Fibroblast of pulmonary artery (primary cell): ENCODE results near the gene AQR.
"Not testable (repeated sequence)": the region's sequence is repeated elsewhere in the genome, so short reads cannot be mapped to it uniquely, and the experiment has no call there.

Experiments used
- DNase-seq: peaks from one replicate; pipeline ENCODE4 v3.0.0-alpha.2; 2010; ENCODE audit warnings: low read depth
- H3K4me3 ChIP-seq: replicated peaks from 2 replicates; pipeline ENCODE4 v1.5.1; 2011; ENCODE audit warnings: low read depth, mild to moderate bottlenecking, control low read depth, low read length, moderate library complexity
- TF ChIP-seq, protein P1 (sequence below): IDR thresholded peaks from 2 replicates; pipeline ENCODE4 v1.5.1; 2011; ENCODE audit warnings: mild to moderate bottlenecking, control low read depth, low read length, inconsistent platforms; ENCODE audit errors: missing control alignments

Gene AQR

DNA sequence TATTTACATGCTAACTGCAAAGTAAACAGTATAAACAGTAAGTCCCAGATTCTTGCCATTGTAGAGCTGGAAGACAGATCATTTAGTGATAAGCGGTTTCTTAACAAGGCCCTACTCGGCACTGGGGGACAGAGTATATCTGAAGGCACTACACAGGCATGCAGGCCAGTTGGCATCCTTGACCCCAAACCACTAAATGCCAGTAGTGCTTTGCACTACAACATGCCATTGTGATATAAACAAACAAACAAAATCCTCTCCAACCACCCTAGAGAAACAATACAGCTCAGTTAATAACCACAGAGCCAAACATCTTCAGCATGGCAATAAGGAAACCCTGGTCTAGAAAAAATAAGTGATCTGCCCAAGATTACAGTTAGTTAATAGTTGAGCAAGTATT is 5.3 kb downstream of the AQR start:
- DNase-seq = no peak
- TF ChIP-seq, protein P1, sequence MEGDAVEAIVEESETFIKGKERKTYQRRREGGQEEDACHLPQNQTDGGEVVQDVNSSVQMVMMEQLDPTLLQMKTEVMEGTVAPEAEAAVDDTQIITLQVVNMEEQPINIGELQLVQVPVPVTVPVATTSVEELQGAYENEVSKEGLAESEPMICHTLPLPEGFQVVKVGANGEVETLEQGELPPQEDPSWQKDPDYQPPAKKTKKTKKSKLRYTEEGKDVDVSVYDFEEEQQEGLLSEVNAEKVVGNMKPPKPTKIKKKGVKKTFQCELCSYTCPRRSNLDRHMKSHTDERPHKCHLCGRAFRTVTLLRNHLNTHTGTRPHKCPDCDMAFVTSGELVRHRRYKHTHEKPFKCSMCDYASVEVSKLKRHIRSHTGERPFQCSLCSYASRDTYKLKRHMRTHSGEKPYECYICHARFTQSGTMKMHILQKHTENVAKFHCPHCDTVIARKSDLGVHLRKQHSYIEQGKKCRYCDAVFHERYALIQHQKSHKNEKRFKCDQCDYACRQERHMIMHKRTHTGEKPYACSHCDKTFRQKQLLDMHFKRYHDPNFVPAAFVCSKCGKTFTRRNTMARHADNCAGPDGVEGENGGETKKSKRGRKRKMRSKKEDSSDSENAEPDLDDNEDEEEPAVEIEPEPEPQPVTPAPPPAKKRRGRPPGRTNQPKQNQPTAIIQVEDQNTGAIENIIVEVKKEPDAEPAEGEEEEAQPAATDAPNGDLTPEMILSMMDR = no peak
- H3K4me3 ChIP-seq = no peak overlapping the region

DNA sequence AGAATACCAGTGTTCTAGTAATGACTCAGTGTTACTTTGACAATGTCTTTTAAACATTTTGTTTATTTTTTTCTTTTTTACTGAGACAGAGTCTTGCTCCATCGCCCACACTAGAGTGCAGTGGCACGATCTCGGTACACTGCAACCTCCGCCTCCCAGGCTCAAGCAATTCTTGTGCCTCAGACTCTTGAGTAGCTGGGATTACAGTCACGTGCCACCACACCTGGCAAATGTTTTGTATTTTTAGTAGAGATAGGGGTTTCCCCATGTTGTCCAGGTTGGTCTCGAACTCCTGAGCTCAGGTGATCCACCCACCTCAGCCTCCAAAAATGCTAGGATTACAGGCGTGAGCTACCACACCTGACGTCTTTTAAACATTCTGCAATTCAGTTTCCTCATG is 15.7 kb downstream of the AQR start:
- no peak overlapping the region for H3K4me3 ChIP-seq
- TF ChIP-seq, protein P1 = no peak
- no peak for DNase-seq

DNA sequence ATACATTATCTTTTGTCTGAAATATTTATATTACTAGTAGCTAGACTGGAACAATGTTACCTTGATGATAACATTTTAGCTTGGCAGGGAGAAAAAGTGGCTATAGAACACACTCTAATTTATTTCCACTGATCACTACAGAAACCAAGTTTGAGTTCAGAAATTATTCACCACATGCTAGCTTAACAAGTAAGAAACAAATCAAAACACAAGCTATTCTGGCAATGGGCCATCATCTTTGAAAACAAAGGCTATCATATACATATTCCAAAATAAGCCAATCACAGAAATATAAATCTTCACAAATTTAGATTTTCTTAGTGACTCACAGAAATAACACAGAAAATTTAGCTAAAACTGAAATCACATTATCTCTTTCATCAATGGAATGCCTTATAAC is 17.1 kb downstream of the AQR start:
- H3K4me3 ChIP-seq = no peak overlapping the region
- TF ChIP-seq, protein P1 = no peak
- DNase-seq = peak; percentile 13

DNA sequence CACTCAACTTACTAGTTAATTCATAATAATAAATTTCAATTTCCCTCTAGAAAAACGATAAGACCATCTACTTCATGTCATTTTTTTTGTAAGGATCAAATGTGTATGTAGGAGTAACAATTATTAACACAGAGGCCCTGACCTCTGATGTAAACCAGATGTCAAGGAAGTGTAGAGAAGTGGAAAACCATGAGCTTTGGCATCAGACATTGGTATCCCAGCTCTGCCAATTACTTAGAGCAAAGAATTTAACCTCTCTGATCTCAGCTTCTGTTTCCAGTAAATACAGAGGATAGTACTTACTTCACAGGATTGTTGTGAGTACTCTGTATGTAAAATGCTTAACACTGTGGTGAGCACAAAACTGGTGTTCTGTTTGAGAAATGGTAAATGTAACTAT is 17.5 kb downstream of the AQR start:
- H3K4me3 ChIP-seq = no peak overlapping the region
- DNase-seq = peak; percentile 74
- TF ChIP-seq, protein P1 = no peak

DNA sequence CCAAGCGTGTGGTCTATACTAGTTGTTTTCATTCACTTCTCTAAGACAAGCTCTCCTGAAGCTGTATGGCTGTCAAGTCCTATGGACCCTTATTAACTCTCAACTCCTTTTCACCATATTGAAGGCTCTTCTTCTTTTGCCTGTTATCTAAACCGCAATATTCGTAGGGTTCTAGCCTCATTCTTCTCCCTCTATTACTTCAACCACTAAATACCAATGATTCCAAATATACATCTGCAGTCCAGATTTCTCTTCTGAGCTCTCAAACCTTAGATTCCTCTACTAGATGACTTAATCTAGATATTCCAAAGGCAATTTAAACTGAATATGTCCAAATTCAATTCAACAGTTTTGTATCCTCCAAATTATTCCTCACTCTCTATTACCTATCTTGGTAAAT is 24.6 kb downstream of the AQR start:
- no peak for DNase-seq
- no peak overlapping the region for H3K4me3 ChIP-seq
- TF ChIP-seq, protein P1 = no peak

DNA sequence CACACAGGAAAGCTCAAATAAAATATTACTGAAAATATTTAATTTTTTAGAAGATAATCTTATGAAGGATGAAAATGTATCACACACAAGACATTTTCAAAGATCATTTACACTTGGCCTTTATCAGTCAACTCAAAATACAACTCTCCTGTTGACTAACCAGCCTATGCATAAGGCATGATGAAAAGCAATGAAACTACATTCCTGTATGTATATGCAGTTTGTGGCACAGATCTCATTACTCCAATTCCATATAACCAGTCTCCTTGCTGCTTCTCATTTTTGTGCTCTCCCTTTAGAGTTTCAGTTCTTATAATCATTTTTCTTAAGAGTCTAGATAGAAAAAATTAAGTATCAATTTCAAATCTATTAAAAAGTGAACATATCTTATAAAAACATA is 25.8 kb downstream of the AQR start:
- H3K4me3 ChIP-seq = no peak overlapping the region
- TF ChIP-seq, protein P1 = no peak
- no peak for DNase-seq

DNA sequence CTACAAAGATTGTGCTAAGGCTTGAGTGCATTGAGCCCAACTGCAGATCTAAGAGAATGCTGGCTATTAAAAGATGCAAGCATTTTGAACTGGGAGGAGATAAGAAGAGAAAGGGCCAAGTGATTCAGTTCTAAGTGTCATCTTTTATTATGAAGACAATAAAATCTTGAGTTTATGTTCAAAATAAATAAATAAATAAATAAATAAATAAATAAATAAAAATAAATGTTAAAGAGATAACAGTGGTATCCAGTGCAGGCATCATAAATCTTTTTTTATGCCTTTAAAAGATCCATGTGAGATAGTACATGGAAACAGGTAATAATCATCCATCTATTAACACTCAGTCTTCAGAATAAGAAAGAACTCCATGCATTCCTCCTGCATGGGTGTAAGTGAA is 26.3 kb downstream of the AQR start:
- DNase-seq, H3K4me3 ChIP-seq: not testable (repeated sequence)

DNA sequence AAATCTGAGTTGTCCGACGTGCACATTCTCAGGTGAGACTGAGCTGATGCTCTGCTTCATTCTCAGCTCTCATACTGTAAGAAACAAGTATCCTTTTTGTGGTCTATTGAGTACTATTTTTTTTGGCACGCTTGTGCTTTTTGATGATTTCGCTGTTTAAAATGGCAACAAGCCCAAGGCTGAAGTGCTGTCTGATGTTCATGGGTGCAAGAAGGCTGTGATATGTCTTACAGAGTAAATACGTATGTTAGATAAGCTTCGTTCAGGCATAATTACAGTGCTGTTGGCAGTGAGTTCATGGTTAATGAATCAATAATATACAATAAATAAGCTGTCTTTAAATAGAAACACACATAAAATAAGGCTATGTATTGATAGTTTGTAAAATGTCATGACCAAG is 27.2 kb downstream of the AQR start:
- DNase-seq = peak; percentile 78
- no peak overlapping the region for H3K4me3 ChIP-seq
- TF ChIP-seq, protein P1 = no peak
